SK-N-SH (cell line): ENCODE measurements around the gene PRKN. TPM values are rescaled to one million over a fixed set of nuclear protein-coding genes. Genes with fewer than 3 reads are reported as not detected.

Experiments used
- CTCF ChIA-PET: fragments of 300-600, 350-600 bp; formaldehyde crosslinking; extraction: SDS; loops from one replicate; lab custom pipeline; 2021; lab: Yijun Ruan, JAX
- POLR2A ChIA-PET: fragments of 350-600 bp; sonication (Branson Sonifier 250); formaldehyde crosslinking; extraction: SDS; loops from one replicate; lab custom pipeline; 2020; ENCODE audit warnings: antibody characterized with exemption, inconsistent platforms; lab: Yijun Ruan, JAX
- DNase-seq: peaks from one replicate; pipeline ENCODE4 v3.0.0; 2012
- H2AFZ ChIP-seq: fragments of 200-600 bp; sonication (generic); 2 replicates; pipeline ENCODE4 v1.8.1; 2016; ENCODE audit warnings: antibody characterized with exemption, mild to moderate bottlenecking, low read depth
- H3F3A ChIP-seq: fragments of 200-600 bp; sonication (generic); replicated peaks from 2 replicates; pipeline ENCODE3; 2016; ENCODE audit warnings: antibody characterized with exemption, mild to moderate bottlenecking; ENCODE audit not compliant: insufficient read depth
- H3K27ac ChIP-seq, 2 experiments: fragments of 200-500 bp in 1 of 2; fragments of 200-600 bp in 1 of 2; sonication (Bioruptor generic) in 1 of 2; sonication (generic), shearing (Covaris generic) in 1 of 2; 2 replicates each; pipeline versions ENCODE4 v1.5.1 to v1.6.1; 2014 to 2016; ENCODE audit warnings: low read depth in 2 of 2, inconsistent platforms in 1 of 2, low read length in 1 of 2, mild to moderate bottlenecking in 1 of 2, mixed read lengths in 1 of 2
- H3K27me3 ChIP-seq: fragments of 200-600 bp; sonication (generic), shearing (Covaris generic); 2 replicates; pipeline ENCODE4 v1.6.1; 2016; ENCODE audit warnings: mixed run types; ENCODE audit not compliant: insufficient read depth
- H3K36me3 ChIP-seq, 2 experiments: fragments of 200-500 bp in 1 of 2; fragments of 200-600 bp in 1 of 2; sonication (Bioruptor generic) in 1 of 2; sonication (generic) in 1 of 2; replicated peaks in 1 of 2; 2 replicates each; pipeline versions ENCODE3 to v1.5.1; 2014 to 2016; ENCODE audit warnings: low read length in 1 of 2, mild to moderate bottlenecking in 1 of 2; ENCODE audit not compliant: insufficient read depth in 2 of 2, control insufficient read depth in 1 of 2
- H3K4me1 ChIP-seq, 2 experiments: fragments of 200-500 bp in 1 of 2; fragments of 200-600 bp in 1 of 2; sonication (Bioruptor generic) in 1 of 2; sonication (generic), shearing (Covaris generic) in 1 of 2; 2 replicates each; pipeline versions ENCODE4 v1.5.1 to v1.6.1; 2014 to 2016; ENCODE audit warnings: low read depth in 1 of 2, low read length in 1 of 2, mixed run types in 1 of 2; ENCODE audit not compliant: insufficient read depth in 2 of 2, control insufficient read depth in 1 of 2
- H3K4me2 ChIP-seq: fragments of 200-600 bp; sonication (generic), shearing (Covaris generic); 2 replicates; pipeline ENCODE4 v1.6.1; 2017; ENCODE audit warnings: mixed run types
- H3K4me3 ChIP-seq, 2 experiments: fragments of 200-500 bp in 1 of 2; fragments of 200-600 bp in 1 of 2; sonication (Bioruptor generic) in 1 of 2; sonication (generic), shearing (Covaris generic) in 1 of 2; 2 replicates each; pipeline versions ENCODE4 v1.5.1 to v1.8.1; 2014 to 2016; ENCODE audit warnings: low read depth in 2 of 2, inconsistent platforms in 1 of 2, low read length in 1 of 2, mild to moderate bottlenecking in 1 of 2, mixed read lengths in 1 of 2, moderate library complexity in 1 of 2
- H3K79me2 ChIP-seq: fragments of 200-600 bp; sonication (generic); 2 replicates; pipeline ENCODE4 v1.8.1; 2017; ENCODE audit warnings: mild to moderate bottlenecking; ENCODE audit not compliant: insufficient read depth
- H3K9ac ChIP-seq: fragments of 200-600 bp; sonication (generic); 2 replicates; pipeline ENCODE4 v1.6.1; 2017; ENCODE audit warnings: mixed run types
- H3K9me2 ChIP-seq: fragments of 200-600 bp; sonication (generic); 2 replicates; pipeline ENCODE4 v1.6.1; 2017; ENCODE audit warnings: mixed run types
- H3K9me3 ChIP-seq: fragments of 200-600 bp; sonication (generic); 2 replicates; pipeline ENCODE4 v1.6.1; 2017; ENCODE audit warnings: mixed run types, mild to moderate bottlenecking, moderate library complexity
- H4K20me1 ChIP-seq: fragments of 200-600 bp; sonication (generic); 2 replicates; pipeline ENCODE4 v1.6.1; 2017; ENCODE audit warnings: mild to moderate bottlenecking, mixed run types; ENCODE audit not compliant: insufficient read depth
- CHD2 ChIP-seq: fragments of 150-350 bp; IDR thresholded peaks from 2 replicates; pipeline ENCODE4 v1.6.1; 2018; ENCODE audit warnings: low read length; ENCODE audit not compliant: partially characterized antibody
- ELF1 ChIP-seq: IDR thresholded peaks from 2 replicates; pipeline ENCODE4 v1.4.0; 2012
- EZH2phosphoT487 ChIP-seq: fragments of 200-600 bp; sonication (generic); IDR thresholded peaks from 2 replicates; pipeline ENCODE4 v1.6.1; 2017; ENCODE audit warnings: low read depth, mixed run types, mild to moderate bottlenecking, antibody characterized with exemption, moderate library complexity, borderline replicate concordance
- FOXM1 ChIP-seq: IDR thresholded peaks from 2 replicates; pipeline ENCODE4 v1.4.0; 2012; ENCODE audit warnings: low read depth, mild to moderate bottlenecking
- IRF3 ChIP-seq: fragments of 150-350 bp; IDR thresholded peaks from 2 replicates; pipeline ENCODE4 v1.6.1; 2016; ENCODE audit warnings: mild to moderate bottlenecking, low read depth, low read length
- JUND ChIP-seq: IDR thresholded peaks from 2 replicates; pipeline ENCODE4 v1.4.0; 2012
- MXI1 ChIP-seq: IDR thresholded peaks from 2 replicates; pipeline ENCODE4 v1.6.1; 2012; ENCODE audit warnings: mild to moderate bottlenecking, low read depth, low read length, improper control_type of control experiment
- NRF1 ChIP-seq: IDR thresholded peaks from 2 replicates; pipeline ENCODE4 v1.6.1; 2012; ENCODE audit warnings: low read depth, mild to moderate bottlenecking, low read length
- PBX3 ChIP-seq: IDR thresholded peaks from 2 replicates; pipeline ENCODE4; 2012
- RAD21 ChIP-seq: IDR thresholded peaks from 2 replicates; pipeline ENCODE4 v1.6.1; 2012; ENCODE audit warnings: mild to moderate bottlenecking, low read length
- RCOR1 ChIP-seq: fragments of 150-350 bp; IDR thresholded peaks from 2 replicates; pipeline ENCODE4 v1.6.1; 2017; ENCODE audit warnings: antibody characterized with exemption, low read length
- RFX5 ChIP-seq: IDR thresholded peaks from 2 replicates; pipeline ENCODE4 v1.6.1; 2012; ENCODE audit warnings: mild to moderate bottlenecking, improper control_type of control experiment, low read length
- RXRA ChIP-seq: IDR thresholded peaks from 2 replicates; pipeline ENCODE4 v1.4.0; 2012; ENCODE audit warnings: low read depth, mild to moderate bottlenecking, borderline replicate concordance
- TAF1 ChIP-seq: IDR thresholded peaks from 2 replicates; pipeline ENCODE4 v1.6.1; 2012; ENCODE audit warnings: low read depth, mild to moderate bottlenecking, low read length, moderate library complexity, borderline replicate concordance
- TCF12 ChIP-seq: IDR thresholded peaks from 2 replicates; pipeline ENCODE4 v1.4.0; 2012
- YY1 ChIP-seq: IDR thresholded peaks from 2 replicates; pipeline ENCODE4 v1.4.0; 2012; ENCODE audit warnings: low read depth, mild to moderate bottlenecking
- WGBS: methylation state at CpG from one replicate; pipeline ENCODE4 v1.1.6; 2017; ENCODE audit warnings: low lambda C conversion rate; 5-methylcytosine and 5-hydroxymethylcytosine counted together
- polyA plus RNA-seq, 3 experiments: library from polyadenylated mRNA; depleted of rRNA; stranded (reverse); fragments of >200 nt; gene quantifications; 2 replicates each; pipeline ENCODE4 v1.2.3, GENCODE V29; 2012

Gene PRKN
- polyA plus RNA-seq, 1 of the 3 experiments (the other 2 are of a cell fraction) = 0.76 TPM

- Histone ChIP-seq H4K20me1 (no peaks in the 10 kb centered on the region), H3K27ac (no peak overlapping the region), H3F3A (no peaks in the 10 kb centered on the region), H3K4me2 (no peak overlapping the region), H3K4me1 (peaks cover 0 to 8% of the 10 kb centered on the region in 2 experiments; a peak in 1 of 4 replicates), H3K79me2 (no peaks in the 10 kb centered on the region), H2AFZ (no peak overlapping the region), H3K9ac (no peak overlapping the region), H3K27me3 (no peaks in the 10 kb centered on the region), H3K4me3 (no peak overlapping the region), H3K36me3 (no peaks in the 10 kb centered on the region), H3K9me2 (no peaks in the 10 kb centered on the region), H3K9me3 (no peaks in the 10 kb centered on the region)
- CTCF ChIA-PET = interaction anchor here (1.4 kb wide), 1 partner anchor 599 kb away, joined by 3 read pairs; no protein-coding TSS in a partner anchor
- WGBS = 50% methylated on average over 5 of the region's 5 CpGs
- POLR2A ChIA-PET = no interaction called here
- no peak for TF ChIP-seq RCOR1
- TF ChIP-seq JUND = no peak
- TF ChIP-seq ELF1 = no peak
- TF ChIP-seq RXRA = no peak
- no peak for TF ChIP-seq TAF1
- no peak for TF ChIP-seq PBX3
- DNase-seq = no peak
These were observed 710.0 kb downstream of the PRKN start for GRCh38 chr6:162017536-162017935.

- no peaks in the 10 kb centered on the region for H3K79me2 ChIP-seq
- no peak overlapping the region for H3K27ac ChIP-seq
- H3K36me3 ChIP-seq = no peaks in the 10 kb centered on the region
- ChIA-PET CTCF (no interaction called here), POLR2A (no interaction called here)
- H3K9ac ChIP-seq = no peak overlapping the region
- TF ChIP-seq EZH2phosphoT487 (no peak), RFX5 (no peak), IRF3 (no peak), PBX3 (no peak), ELF1 (no peak), RAD21 (no peak), RCOR1 (peak; percentile 57; the same call in 1 of the 2 replicates), MXI1 (peak; percentile 42; the same call in 1 of the 2 replicates), YY1 (no peak), CHD2 (peak; percentile 26), FOXM1 (no peak), NRF1 (no peak), TCF12 (no peak), RXRA (no peak)
- no peak overlapping the region for H3K4me3 ChIP-seq
- H4K20me1 ChIP-seq = no peaks in the 10 kb centered on the region
- H3K4me2 ChIP-seq = no peak overlapping the region
- no peaks in the 10 kb centered on the region for H3K9me2 ChIP-seq
- H3F3A ChIP-seq = no peaks in the 10 kb centered on the region
- peaks cover 0 to 7% of the 10 kb centered on the region in 2 experiments; a peak in 1 of 4 replicates for H3K4me1 ChIP-seq
- no peak overlapping the region for H2AFZ ChIP-seq
- DNase-seq = peak; percentile 37
- H3K27me3 ChIP-seq = no peaks in the 10 kb centered on the region
- H3K9me3 ChIP-seq = no peaks in the 10 kb centered on the region
- WGBS = 37% methylated on average over 8 of the region's 13 CpGs
These were observed 713.3 kb downstream of the PRKN start for GRCh38 chr6:162014069-162014811.
